ENCODE results near the gene WDR27.
A peak's percentile ranks its signal among the peaks of the same experiment; 100 is the strongest.
"Not testable (repeated sequence)": the region's sequence is repeated elsewhere in the genome, so short reads cannot be mapped to it uniquely, and the experiment has no call there.

The WDR27 gene

GRCh38 chr6:169529931-169530751, 171.7 kb downstream of the WDR27 start:
- H3K4me1 ChIP-seq (ENCODE audit: insufficient read depth, low read length) = peaks cover 28% of the 10 kb centered on the region
- H3K27ac ChIP-seq (ENCODE audit: low read depth, low read length) = peak overlapping the region; percentile 74
- H3K9ac ChIP-seq (ENCODE audit: low read length) = no peak overlapping the region
- no peaks in the 10 kb centered on the region for H3K36me3 ChIP-seq (ENCODE audit: insufficient read depth, low read length)
- H3K9me3 ChIP-seq (ENCODE audit: low read length) = peaks cover 6% of the 10 kb centered on the region
- H3K27me3 ChIP-seq (ENCODE audit: control insufficient read depth in 1 of 2, insufficient read depth in 2 of 2, low read length in 2 of 2) = no peaks in the 10 kb centered on the region
- no peak overlapping the region for H3K4me3 ChIP-seq (ENCODE audit: low read depth in 1 of 2, low read length in 2 of 2)

GRCh38 chr6:169528755-169529154, 173.1 kb downstream of the WDR27 start:
- no peak overlapping the region for H3K27ac ChIP-seq (ENCODE audit: low read depth, low read length)
- no peaks in the 10 kb centered on the region for H3K27me3 ChIP-seq (ENCODE audit: control insufficient read depth in 1 of 2, insufficient read depth in 2 of 2, low read length in 2 of 2)
- peaks cover under 1% of the 10 kb centered on the region for H3K9me3 ChIP-seq (ENCODE audit: low read length)

DNA sequence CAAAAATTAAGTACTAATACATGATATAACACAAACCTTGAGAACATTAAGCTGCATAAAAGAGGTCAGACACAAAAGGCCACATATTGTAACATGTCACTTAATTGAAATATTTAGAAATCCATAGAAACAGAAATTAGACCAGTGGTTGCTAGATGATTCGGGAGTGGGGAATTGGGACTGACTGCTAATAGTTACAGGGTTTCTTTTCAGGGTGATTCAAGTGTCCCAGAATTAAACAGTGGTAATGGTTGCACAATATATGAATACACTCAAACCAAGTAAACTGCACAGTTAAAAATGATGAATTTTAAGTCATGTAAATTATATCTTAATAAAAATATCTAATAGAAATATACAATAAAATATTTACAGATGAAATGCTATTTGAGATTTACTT, 174.5 kb downstream of the WDR27 start:
- H3K4me1 ChIP-seq (ENCODE audit: insufficient read depth, low read length) = peaks cover 28% of the 10 kb centered on the region
- H3K36me3 ChIP-seq (ENCODE audit: insufficient read depth, low read length) = no peaks in the 10 kb centered on the region
- no peaks in the 10 kb centered on the region for H3K9me3 ChIP-seq (ENCODE audit: low read length)
- no peak overlapping the region for H3K9ac ChIP-seq (ENCODE audit: low read length)
- H3K27ac ChIP-seq (ENCODE audit: low read depth, low read length) = no peak overlapping the region
- no peak overlapping the region for H3K4me3 ChIP-seq (ENCODE audit: low read depth in 1 of 2, low read length in 2 of 2)
- H3K27me3 ChIP-seq (ENCODE audit: control insufficient read depth in 1 of 2, insufficient read depth in 2 of 2, low read length in 2 of 2) = no peaks in the 10 kb centered on the region

More at GRCh38 chr6:169528755-169529154, 173.1 kb downstream of the WDR27 start:
- Histone ChIP-seq H3K36me3 (ENCODE audit: insufficient read depth, low read length) (no peaks in the 10 kb centered on the region), H3K4me1 (ENCODE audit: insufficient read depth, low read length) (peaks cover 28% of the 10 kb centered on the region), H3K4me3 (ENCODE audit: low read depth in 1 of 2, low read length in 2 of 2) (no peak overlapping the region), H3K9ac (ENCODE audit: low read length) (no peak overlapping the region)

- Histone ChIP-seq H3K27me3 (ENCODE audit: control insufficient read depth in 1 of 2, insufficient read depth in 2 of 2, low read length in 2 of 2) (no peaks in the 10 kb centered on the region), H3K9ac (ENCODE audit: low read length) (no peak overlapping the region), H3K4me3 (ENCODE audit: low read depth in 1 of 2, low read length in 2 of 2) (no peak overlapping the region), H3K36me3 (ENCODE audit: insufficient read depth, low read length) (no peaks in the 10 kb centered on the region), H3K4me1 (ENCODE audit: insufficient read depth, low read length) (no peaks in the 10 kb centered on the region), H3K9me3 (ENCODE audit: low read length) (peaks cover 6% of the 10 kb centered on the region), H3K27ac (ENCODE audit: low read depth, low read length) (no peak overlapping the region)
These were observed 180.0 kb downstream of the WDR27 start for GRCh38 chr6:169521825-169522224.

GRCh38 chr6:169520104-169520503, 181.7 kb downstream of the WDR27 start:
- Histone ChIP-seq H3K27ac (ENCODE audit: low read depth, low read length) (no peak overlapping the region), H3K4me1 (ENCODE audit: insufficient read depth, low read length) (no peaks in the 10 kb centered on the region), H3K9ac (ENCODE audit: low read length) (no peak overlapping the region), H3K4me3 (ENCODE audit: low read depth in 1 of 2, low read length in 2 of 2) (no peak overlapping the region), H3K27me3 (ENCODE audit: control insufficient read depth in 1 of 2, insufficient read depth in 2 of 2, low read length in 2 of 2) (no peaks in the 10 kb centered on the region), H3K36me3 (ENCODE audit: insufficient read depth, low read length) (no peaks in the 10 kb centered on the region), H3K9me3 (ENCODE audit: low read length) (peaks cover 6% of the 10 kb centered on the region)

DNA sequence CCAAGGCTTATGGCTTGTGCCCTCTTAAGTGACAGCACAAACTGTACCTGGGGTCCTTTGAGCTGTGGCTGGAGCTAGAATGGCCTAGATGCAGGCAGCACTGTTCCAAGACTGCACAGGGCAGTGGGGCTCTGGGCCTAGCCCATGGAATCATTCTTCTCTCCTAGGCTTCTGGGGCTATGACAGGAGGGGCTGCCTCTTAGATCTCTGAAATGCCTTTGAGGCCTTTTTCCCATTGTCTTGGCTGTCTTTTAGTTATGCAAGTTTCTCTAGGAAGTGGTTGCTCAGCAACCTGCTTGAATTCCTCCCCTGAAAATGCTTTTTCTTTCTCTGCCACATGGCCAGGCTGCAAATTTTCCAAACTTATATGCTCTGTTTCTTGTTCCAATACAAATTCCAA, 183.4 kb downstream of the WDR27 start:
- H3K9ac ChIP-seq (ENCODE audit: low read length) = no peak overlapping the region
- no peaks in the 10 kb centered on the region for H3K4me1 ChIP-seq (ENCODE audit: insufficient read depth, low read length)
- no peak overlapping the region for H3K27ac ChIP-seq (ENCODE audit: low read depth, low read length)
- H3K9me3 ChIP-seq (ENCODE audit: low read length) = peaks cover 6% of the 10 kb centered on the region
- no peaks in the 10 kb centered on the region for H3K36me3 ChIP-seq (ENCODE audit: insufficient read depth, low read length)
- H3K4me3 ChIP-seq (ENCODE audit: low read depth in 1 of 2, low read length in 2 of 2) = no peak overlapping the region
- H3K27me3 ChIP-seq (ENCODE audit: control insufficient read depth in 1 of 2, insufficient read depth in 2 of 2, low read length in 2 of 2) = no peaks in the 10 kb centered on the region

DNA sequence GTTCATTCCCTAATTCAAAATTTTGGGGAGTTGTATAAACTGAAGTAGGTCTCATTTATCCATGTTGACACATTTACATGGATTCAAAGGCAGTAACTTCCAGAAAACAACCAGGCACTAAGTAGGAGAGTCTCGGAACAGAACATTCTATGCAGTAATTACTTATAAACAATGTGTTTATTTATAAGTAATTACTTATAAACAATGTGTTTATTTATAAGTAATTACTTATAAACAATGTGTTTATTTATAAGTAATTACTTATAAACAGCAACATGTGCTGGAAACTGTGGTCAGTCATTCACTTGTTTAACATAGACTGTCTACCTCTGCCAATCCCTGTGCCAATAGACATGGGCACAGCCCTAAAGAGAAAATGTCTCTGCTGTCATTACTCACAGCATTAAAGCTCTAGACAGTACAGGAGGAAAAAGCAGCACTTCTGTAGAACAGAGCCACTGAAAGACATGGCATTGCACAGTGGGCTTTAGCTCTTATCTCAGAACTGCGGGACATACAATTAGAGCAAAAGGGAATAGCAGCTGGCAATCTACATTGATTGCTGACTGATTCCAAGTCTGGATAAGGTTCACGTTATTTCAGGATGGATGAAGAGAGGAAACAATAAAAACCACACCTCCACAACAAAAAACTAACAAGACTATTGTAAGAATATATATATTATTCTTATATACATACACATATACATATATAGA, 188.2 kb downstream of the WDR27 start:
- no peaks in the 10 kb centered on the region for H3K27me3 ChIP-seq (ENCODE audit: control insufficient read depth in 1 of 2, insufficient read depth in 2 of 2, low read length in 2 of 2)

DNA sequence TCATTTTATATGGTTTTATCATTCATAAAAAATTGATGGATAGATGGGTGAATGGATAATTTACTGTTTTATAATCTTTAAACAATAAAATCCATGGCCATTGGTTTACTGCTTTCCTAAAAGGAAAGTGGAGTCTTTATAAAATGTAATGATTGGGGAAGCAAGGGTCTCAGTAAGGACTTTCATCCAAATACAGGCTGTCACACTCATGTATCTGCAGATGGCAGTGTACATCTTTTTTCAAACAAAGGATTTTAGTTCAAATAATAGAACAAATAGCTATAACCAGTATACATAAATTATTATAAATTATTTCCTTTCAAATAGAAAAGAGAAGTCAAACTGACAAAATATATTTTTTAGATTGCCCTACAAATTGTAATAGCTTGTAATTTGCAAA, 190.0 kb downstream of the WDR27 start:
- not testable (repeated sequence) for H3K27me3 ChIP-seq (ENCODE audit: control insufficient read depth in 1 of 2, insufficient read depth in 2 of 2, low read length in 2 of 2)

More for the DNA sequence above, 188.2 kb downstream of the WDR27 start:
- H3K4me1 ChIP-seq (ENCODE audit: insufficient read depth, low read length) = no peaks in the 10 kb centered on the region
- no peak overlapping the region for H3K27ac ChIP-seq (ENCODE audit: low read depth, low read length)
- H3K9ac ChIP-seq (ENCODE audit: low read length) = no peak overlapping the region
- peaks cover 5% of the 10 kb centered on the region for H3K9me3 ChIP-seq (ENCODE audit: low read length)
- no peaks in the 10 kb centered on the region for H3K36me3 ChIP-seq (ENCODE audit: insufficient read depth, low read length)
- no peak overlapping the region for H3K4me3 ChIP-seq (ENCODE audit: low read depth in 1 of 2, low read length in 2 of 2)

GRCh38 chr6:169510871-169511270, 191.0 kb downstream of the WDR27 start:
- no peak overlapping the region for H3K27ac ChIP-seq (ENCODE audit: low read depth, low read length)
- no peaks in the 10 kb centered on the region for H3K36me3 ChIP-seq (ENCODE audit: insufficient read depth, low read length)

More for the DNA sequence above, 190.0 kb downstream of the WDR27 start:
- H3K9ac ChIP-seq (ENCODE audit: low read length); H3K9me3 ChIP-seq (ENCODE audit: low read length); H3K4me1 ChIP-seq (ENCODE audit: insufficient read depth, low read length); H3K36me3 ChIP-seq (ENCODE audit: insufficient read depth, low read length); H3K27ac ChIP-seq (ENCODE audit: low read depth, low read length); H3K4me3 ChIP-seq (ENCODE audit: low read depth in 1 of 2, low read length in 2 of 2): not testable (repeated sequence)

GRCh38 chr6:169508452-169508851, 193.4 kb downstream of the WDR27 start:
- no peak overlapping the region for H3K4me3 ChIP-seq (ENCODE audit: low read depth in 1 of 2, low read length in 2 of 2)
- H3K9ac ChIP-seq (ENCODE audit: low read length) = no peak overlapping the region
- no peaks in the 10 kb centered on the region for H3K4me1 ChIP-seq (ENCODE audit: insufficient read depth, low read length)
- H3K27ac ChIP-seq (ENCODE audit: low read depth, low read length) = no peak overlapping the region
- H3K36me3 ChIP-seq (ENCODE audit: insufficient read depth, low read length) = no peaks in the 10 kb centered on the region
- H3K27me3 ChIP-seq (ENCODE audit: control insufficient read depth in 1 of 2, insufficient read depth in 2 of 2, low read length in 2 of 2) = no peaks in the 10 kb centered on the region
- H3K9me3 ChIP-seq (ENCODE audit: low read length) = no peaks in the 10 kb centered on the region

More at GRCh38 chr6:169510871-169511270, 191.0 kb downstream of the WDR27 start:
- H3K4me3 ChIP-seq (ENCODE audit: low read depth in 1 of 2, low read length in 2 of 2) = no peak overlapping the region
- H3K9ac ChIP-seq (ENCODE audit: low read length) = no peak overlapping the region
- no peaks in the 10 kb centered on the region for H3K9me3 ChIP-seq (ENCODE audit: low read length)
- no peaks in the 10 kb centered on the region for H3K4me1 ChIP-seq (ENCODE audit: insufficient read depth, low read length)
- H3K27me3 ChIP-seq (ENCODE audit: control insufficient read depth in 1 of 2, insufficient read depth in 2 of 2, low read length in 2 of 2) = no peaks in the 10 kb centered on the region

DNA sequence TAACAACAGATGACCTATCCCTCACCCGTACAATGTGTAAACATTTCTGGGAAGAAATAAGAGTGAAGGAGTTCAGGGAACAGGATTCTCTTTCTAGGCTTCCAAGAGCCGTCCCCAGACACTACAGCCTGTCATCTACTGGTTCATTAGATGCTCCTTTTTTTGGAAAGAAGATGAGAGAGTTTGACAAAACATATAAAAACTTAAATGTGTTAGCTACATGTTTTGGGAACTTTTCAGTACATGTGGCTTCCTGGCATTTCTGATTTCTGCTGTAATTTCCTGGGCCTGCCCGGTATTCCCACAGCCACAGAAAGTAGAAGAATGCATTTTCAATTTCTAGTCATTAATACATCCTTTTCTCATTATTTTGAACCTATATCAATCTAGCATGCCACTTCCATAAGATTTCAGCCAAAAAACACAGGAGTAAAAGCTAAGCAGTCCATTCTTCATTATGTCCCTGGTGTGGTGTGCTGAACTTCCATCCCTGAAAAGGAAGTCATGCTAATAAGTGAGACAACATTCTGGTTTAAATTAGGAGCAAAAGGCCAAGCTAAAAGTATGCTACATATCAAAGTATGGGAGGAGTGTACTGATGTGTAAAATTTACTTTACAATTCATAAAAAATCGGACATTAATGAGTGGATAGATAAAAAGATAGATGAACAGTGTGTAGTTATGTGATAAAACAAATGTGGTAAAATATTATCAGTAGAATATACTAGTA, 198.2 kb downstream of the WDR27 start:
- no peak overlapping the region for H3K27ac ChIP-seq (ENCODE audit: low read depth, low read length)
- H3K4me1 ChIP-seq (ENCODE audit: insufficient read depth, low read length) = peaks cover 4% of the 10 kb centered on the region
- H3K4me3 ChIP-seq (ENCODE audit: low read depth in 1 of 2, low read length in 2 of 2) = no peak overlapping the region
- no peaks in the 10 kb centered on the region for H3K9me3 ChIP-seq (ENCODE audit: low read length)
- no peaks in the 10 kb centered on the region for H3K27me3 ChIP-seq (ENCODE audit: control insufficient read depth in 1 of 2, insufficient read depth in 2 of 2, low read length in 2 of 2)
- H3K9ac ChIP-seq (ENCODE audit: low read length) = no peak overlapping the region
- H3K36me3 ChIP-seq (ENCODE audit: insufficient read depth, low read length) = no peaks in the 10 kb centered on the region
